GM23248 (cell line): Measurements from ENCODE around the gene RBM22.

Experiments used
- EZH2 ChIP-seq: fragments of 200-600 bp; sonication (generic); IDR thresholded peaks from 2 replicates; pipeline ENCODE4 v1.6.1; 2018; ENCODE audit warnings: antibody characterized with exemption, mild to moderate bottlenecking; ENCODE audit not compliant: insufficient read depth, poor library complexity, severe bottlenecking
- EZH2phosphoT487 ChIP-seq: fragments of 200-600 bp; sonication (generic); IDR thresholded peaks from 2 replicates; pipeline ENCODE4 v1.6.1; 2018; ENCODE audit warnings: antibody characterized with exemption, moderate library complexity, mild to moderate bottlenecking, low read depth; ENCODE audit not compliant: insufficient read depth

- TF ChIP-seq EZH2 (no peak), EZH2phosphoT487 (no peak)
Observed at GRCh38 chr5:150658699-150659265, 42.1 kb downstream of the RBM22 start.
